Natural killer cell (primary cell): Measurements from ENCODE around the gene TMEM35A. TPM values are rescaled to one million over a fixed set of nuclear protein-coding genes. Genes with fewer than 3 reads are reported as not detected.

ENCODE experiments used
- ATAC-seq, 3 donors: fragments of 150-1000 bp in 2 of 3; fragments of 200-7000 bp in 1 of 3; cut with Tn5 transposase; 1 replicate in 1 of 3; 2 replicates in 2 of 3; pipeline ENCODE4 v1.10.0; 2021; ENCODE audit warnings: mild to moderate bottlenecking in 2 of 3, moderate library complexity in 2 of 3
- DNase-seq, 2 donors: peaks; one replicate each; pipeline versions ENCODE4 v3.0.0 to v3.0.0-alpha.2; 2013 to 2021; ENCODE audit warnings: mixed read lengths in 1 of 2
- H3K27ac ChIP-seq: one replicate; pipeline ENCODE4 v1.5.1; 2013; ENCODE audit warnings: mild to moderate bottlenecking, low read length
- H3K27me3 ChIP-seq: one replicate; pipeline ENCODE4 v1.6.1; 2013; ENCODE audit warnings: low read length; ENCODE audit not compliant: control insufficient read depth, insufficient read depth
- H3K36me3 ChIP-seq: one replicate; pipeline ENCODE4 v1.6.1; 2013; ENCODE audit warnings: low read length; ENCODE audit not compliant: control insufficient read depth, insufficient read depth
- H3K4me1 ChIP-seq: one replicate; pipeline ENCODE4 v1.6.1; 2013; ENCODE audit warnings: low read length; ENCODE audit not compliant: control insufficient read depth, insufficient read depth
- H3K4me3 ChIP-seq: one replicate; pipeline ENCODE4 v1.5.1; 2013; ENCODE audit warnings: low read length
- H3K9me3 ChIP-seq: one replicate; pipeline ENCODE4 v1.6.1; 2013; ENCODE audit warnings: low read length; ENCODE audit not compliant: control insufficient read depth, insufficient read depth
- H3K27ac Mint-ChIP-seq, 2 donors: one replicate each; pipeline ENCODE4 v1.8.0; 2022; ENCODE audit warnings: mild to moderate bottlenecking in 2 of 2, mixed read lengths in 2 of 2, moderate library complexity in 1 of 2
- H3K27me3 Mint-ChIP-seq, 2 donors: one replicate each; pipeline ENCODE4 v1.8.0; 2022; ENCODE audit warnings: low read depth in 2 of 2, mixed read lengths in 2 of 2
- H3K36me3 Mint-ChIP-seq: one replicate; pipeline ENCODE4 v1.8.0; 2022; ENCODE audit warnings: mixed read lengths
- H3K4me1 Mint-ChIP-seq, 2 donors: one replicate each; pipeline ENCODE4 v1.8.0; 2022; ENCODE audit warnings: mixed read lengths in 2 of 2
- H3K4me3 Mint-ChIP-seq: one replicate; pipeline ENCODE4 v1.8.0; 2022; ENCODE audit warnings: mild to moderate bottlenecking, moderate library complexity, mixed read lengths
- H3K9me3 Mint-ChIP-seq, 2 donors: one replicate each; pipeline ENCODE4 v1.8.0; 2022; ENCODE audit warnings: mixed read lengths in 2 of 2
- WGBS: methylation state at CpG from one replicate; pipeline ENCODE4 v1.1.7; 2013; ENCODE audit warnings: missing lambda C conversion rate; ENCODE audit not compliant: insufficient coverage; 5-methylcytosine and 5-hydroxymethylcytosine counted together
- intact Hi-C: fragments of 100-400 bp; cut with micrococcal nuclease; formaldehyde crosslinking; loops from one replicate; pipeline ENCODE4 v1.14.2; 2022
- total RNA-seq, 4 donors: library from RNA; stranded (reverse); fragments of 120-200 nt in 1 of 4; gene quantifications; one replicate each; pipeline versions ENCODE4 v1.2.3 to v1.2.4, GENCODE V29; 2013 to 2022
- TF ChIP-seq, protein P1 (sequence below): fragments of 200-600 bp; IDR thresholded peaks from one replicate; pipeline ENCODE4 v1.8.0; 2022; ENCODE audit warnings: antibody characterized with exemption

The TMEM35A gene
- not detected for total RNA-seq
- not detected for total RNA-seq (2013)

DNA sequence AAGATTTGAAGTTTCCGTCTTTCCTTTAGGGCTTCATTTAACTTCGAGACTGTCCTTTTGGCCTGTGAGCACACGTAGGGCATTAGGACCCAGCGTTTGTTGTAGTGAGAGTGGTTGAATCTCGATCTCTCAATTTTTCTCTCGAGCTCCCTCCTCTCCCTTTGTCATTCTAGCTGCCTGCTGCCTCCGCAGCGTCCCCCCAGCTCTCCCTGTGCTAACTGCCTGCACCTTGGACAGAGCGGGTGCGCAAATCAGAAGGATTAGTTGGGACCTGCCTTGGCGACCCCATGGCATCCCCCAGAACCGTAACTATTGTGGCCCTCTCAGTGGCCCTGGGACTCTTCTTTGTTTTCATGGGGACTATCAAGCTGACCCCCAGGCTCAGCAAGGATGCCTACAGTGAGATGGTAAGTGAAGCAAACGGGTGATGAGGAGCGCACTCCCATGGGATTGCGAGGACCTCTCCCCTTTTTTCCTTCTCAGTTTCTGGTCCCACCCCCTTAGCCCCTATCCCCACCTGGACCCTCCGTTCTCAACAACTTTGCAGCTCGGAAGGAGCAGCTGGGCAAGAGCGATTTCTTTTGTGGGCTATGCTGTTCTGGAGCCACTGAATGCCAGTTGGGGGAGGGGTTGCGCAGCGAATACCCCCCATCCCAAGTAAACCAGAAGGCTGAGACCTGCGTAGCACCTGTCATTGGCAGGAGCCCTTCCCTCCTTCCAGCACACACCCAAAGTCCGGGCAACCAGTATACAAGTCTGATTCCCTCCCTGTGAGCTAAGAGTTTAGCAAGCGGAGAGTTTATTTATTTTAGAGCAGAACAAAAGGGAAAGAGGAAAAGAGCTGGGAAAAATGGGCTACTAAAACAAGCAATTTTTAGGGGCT, at the start of gene TMEM35A:
TSS of gene TMEM35A (plus strand) at position 164 of the 883 bp plus-strand sequence. CDS start at position 288, 124 bp downstream.
- DNase-seq (no peak), ATAC-seq (no peak)
- Histone ChIP-seq H3K27me3 (peaks cover 3% of the 10 kb centered on the region), H3K4me3 (no peak within 1 kb of the TSS), H3K9me3 (no peaks in the 10 kb centered on the region), H3K36me3 (no peaks in the 10 kb centered on the region), H3K27ac (no peak within 1 kb of the TSS), H3K4me1 (peaks cover 4% of the 10 kb centered on the region)
- no peaks in the 10 kb centered on the region for H3K36me3 Mint-ChIP-seq
- H3K4me1 Mint-ChIP-seq, result peaks cover 0 to 3% of the 10 kb centered on the region in 2 donors
- no peak within 1 kb of the TSS for H3K27ac Mint-ChIP-seq
- no peaks in the 10 kb centered on the region for H3K9me3 Mint-ChIP-seq
- 10% methylated on average over 8 of the region's 23 CpGs for WGBS
- intact Hi-C loops, result no loop called here
- TF ChIP-seq, protein P1, sequence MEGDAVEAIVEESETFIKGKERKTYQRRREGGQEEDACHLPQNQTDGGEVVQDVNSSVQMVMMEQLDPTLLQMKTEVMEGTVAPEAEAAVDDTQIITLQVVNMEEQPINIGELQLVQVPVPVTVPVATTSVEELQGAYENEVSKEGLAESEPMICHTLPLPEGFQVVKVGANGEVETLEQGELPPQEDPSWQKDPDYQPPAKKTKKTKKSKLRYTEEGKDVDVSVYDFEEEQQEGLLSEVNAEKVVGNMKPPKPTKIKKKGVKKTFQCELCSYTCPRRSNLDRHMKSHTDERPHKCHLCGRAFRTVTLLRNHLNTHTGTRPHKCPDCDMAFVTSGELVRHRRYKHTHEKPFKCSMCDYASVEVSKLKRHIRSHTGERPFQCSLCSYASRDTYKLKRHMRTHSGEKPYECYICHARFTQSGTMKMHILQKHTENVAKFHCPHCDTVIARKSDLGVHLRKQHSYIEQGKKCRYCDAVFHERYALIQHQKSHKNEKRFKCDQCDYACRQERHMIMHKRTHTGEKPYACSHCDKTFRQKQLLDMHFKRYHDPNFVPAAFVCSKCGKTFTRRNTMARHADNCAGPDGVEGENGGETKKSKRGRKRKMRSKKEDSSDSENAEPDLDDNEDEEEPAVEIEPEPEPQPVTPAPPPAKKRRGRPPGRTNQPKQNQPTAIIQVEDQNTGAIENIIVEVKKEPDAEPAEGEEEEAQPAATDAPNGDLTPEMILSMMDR, result no peak
- H3K4me3 Mint-ChIP-seq, result peak within 1 kb of the TSS; percentile 43
- peaks cover 14 to 43% of the 10 kb centered on the region in 2 donors for H3K27me3 Mint-ChIP-seq

- no peak overlapping the region for H3K4me3 Mint-ChIP-seq
These were observed 49.0 kb upstream of the TMEM35A start for GRCh38 chrX:101029665-101030064.

DNA sequence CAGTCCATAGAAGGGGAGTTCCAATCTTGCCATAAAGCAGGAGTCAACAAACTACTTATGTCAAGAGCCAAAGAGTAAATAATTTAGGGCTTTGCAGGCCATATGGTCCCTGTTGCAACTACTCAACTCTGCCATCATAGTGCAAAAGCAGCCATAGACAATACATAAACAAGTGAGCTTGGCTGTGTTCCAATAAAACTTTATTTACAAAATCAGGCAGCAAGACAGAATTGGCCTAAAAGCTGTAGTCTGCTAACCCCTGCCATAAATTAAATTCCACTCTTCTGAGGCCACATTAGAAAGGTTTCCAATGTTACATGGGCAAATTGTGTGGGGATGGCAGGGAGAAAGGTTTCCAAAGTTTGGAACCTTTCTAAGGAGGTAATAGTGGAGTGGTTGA, 41.4 kb upstream of the TMEM35A start:
- TF ChIP-seq, protein P1, result no peak
- no peak overlapping the region for H3K27ac Mint-ChIP-seq
- H3K9me3 Mint-ChIP-seq, result no peaks in the 10 kb centered on the region
- no peaks in the 10 kb centered on the region for H3K27me3 ChIP-seq
- no peaks in the 10 kb centered on the region for H3K9me3 ChIP-seq
- H3K27ac ChIP-seq, result no peak overlapping the region
- ATAC-seq, result no peak
- H3K27me3 Mint-ChIP-seq, result no peaks in the 10 kb centered on the region
- peaks cover 12% of the 10 kb centered on the region for H3K36me3 ChIP-seq
- DNase-seq, result no peak
- no peak overlapping the region for H3K4me3 Mint-ChIP-seq
- no peaks in the 10 kb centered on the region for H3K36me3 Mint-ChIP-seq
- no peaks in the 10 kb centered on the region for H3K4me1 ChIP-seq
- no peaks in the 10 kb centered on the region for H3K4me1 Mint-ChIP-seq
- intact Hi-C loops, result no loop called here
- H3K4me3 ChIP-seq, result no peak overlapping the region

More at GRCh38 chrX:101029665-101030064, 49.0 kb upstream of the TMEM35A start:
- intact Hi-C loops, result no loop called here
- Mint-ChIP-seq H3K9me3 (no peaks in the 10 kb centered on the region), H3K27ac (peak overlapping the region; percentile 2 to 72), H3K27me3 (no peaks in the 10 kb centered on the region), H3K4me1 (peaks cover 6 to 24% of the 10 kb centered on the region in 2 donors), H3K36me3 (no peaks in the 10 kb centered on the region)
- Histone ChIP-seq H3K27ac (no peak overlapping the region), H3K36me3 (peaks cover 18% of the 10 kb centered on the region), H3K9me3 (no peaks in the 10 kb centered on the region), H3K4me1 (peaks cover 8% of the 10 kb centered on the region), H3K4me3 (no peak overlapping the region), H3K27me3 (no peaks in the 10 kb centered on the region)
- ATAC-seq, result peak; percentile 50 to 80 (median 50)
- TF ChIP-seq, protein P1, result no peak
- WGBS, result 50% methylated on average over 1 of the region's 1 CpG
- DNase-seq, result no peak
